Measurements from ENCODE around the gene FBN2. TPM values are rescaled to one million over a fixed set of nuclear protein-coding genes. Genes with fewer than 3 reads are reported as not detected.

The FBN2 gene
- total and polyA plus RNA-seq, 2 experiments from 2014 or later = 41.0 to 143 TPM

DNA sequence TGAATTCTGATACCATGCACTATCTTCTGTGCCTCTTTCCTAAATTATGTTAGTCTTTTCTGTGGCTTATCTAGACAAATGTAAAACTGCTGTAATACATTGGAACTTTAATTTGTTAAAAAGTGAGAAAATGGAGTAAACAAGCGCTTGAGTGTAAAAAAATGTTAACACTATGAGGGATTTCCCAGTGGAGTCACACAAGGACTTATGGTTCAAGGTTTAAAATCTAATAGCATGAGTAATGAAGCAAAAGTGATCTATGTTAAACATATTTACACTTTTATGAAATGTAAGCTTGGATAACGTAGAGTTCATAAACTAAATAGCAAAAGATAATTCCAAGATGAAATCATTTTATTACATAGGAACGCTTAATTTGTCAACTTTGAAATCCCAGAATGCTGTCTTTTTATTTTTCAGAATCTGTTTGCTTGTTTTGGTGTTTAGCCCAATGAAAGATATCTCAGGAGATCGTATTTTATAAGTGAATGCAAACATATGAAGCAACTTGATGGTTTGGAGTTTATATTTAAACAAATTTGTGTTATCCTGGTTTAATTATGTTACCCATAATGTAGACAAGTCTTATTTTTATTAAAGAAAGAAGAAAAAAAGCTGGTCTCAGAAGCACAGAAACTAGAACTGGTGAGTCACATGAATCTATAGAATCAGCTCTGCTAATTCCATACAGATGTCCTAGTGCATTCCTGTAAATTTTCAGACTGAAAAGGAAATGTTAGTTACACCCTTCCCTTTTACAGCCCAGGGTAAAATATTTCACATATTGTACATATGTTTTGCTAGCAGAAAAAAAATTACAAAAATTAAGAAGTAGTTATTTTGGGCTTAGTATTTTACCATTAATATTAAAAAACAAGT lies 34.2 kb upstream of the FBN2 start:
- H3K27me3 ChIP-seq = no peaks in the 10 kb centered on the region
- no peaks in the 10 kb centered on the region for H3K4me1 ChIP-seq (ENCODE audit: insufficient read depth)
- 69% methylated on average over 4 of the region's 4 CpGs for WGBS (ENCODE audit: low lambda C conversion rate, missing lambda C conversion rate)
- no peaks in the 10 kb centered on the region for H3K79me2 ChIP-seq
- H3K4me3 ChIP-seq = no peak overlapping the region
- H3K36me3 ChIP-seq (replicated peaks; ENCODE audit: insufficient read depth, low read depth) = no peaks in the 10 kb centered on the region
- no peak overlapping the region for H2AFZ ChIP-seq
- no peak overlapping the region for H3K27ac ChIP-seq
- DNase-seq (ENCODE audit: low spot score) = no peak
- no peaks in the 10 kb centered on the region for H3K9me3 ChIP-seq (ENCODE audit: low read depth)
- no peak overlapping the region for H3K4me2 ChIP-seq
- H3K9me2 ChIP-seq (replicated peaks; ENCODE audit: insufficient read depth) = no peaks in the 10 kb centered on the region
- TF ChIP-seq EZH2 (IDR thresholded peaks at IDR 0.05; ENCODE audit: borderline replicate concordance) (no peak), EZH2phosphoT487 (IDR thresholded peaks at IDR 0.05; ENCODE audit: low read depth, severe bottlenecking, unreplicated experiment) (no peak)
- TF ChIP-seq, protein P1, sequence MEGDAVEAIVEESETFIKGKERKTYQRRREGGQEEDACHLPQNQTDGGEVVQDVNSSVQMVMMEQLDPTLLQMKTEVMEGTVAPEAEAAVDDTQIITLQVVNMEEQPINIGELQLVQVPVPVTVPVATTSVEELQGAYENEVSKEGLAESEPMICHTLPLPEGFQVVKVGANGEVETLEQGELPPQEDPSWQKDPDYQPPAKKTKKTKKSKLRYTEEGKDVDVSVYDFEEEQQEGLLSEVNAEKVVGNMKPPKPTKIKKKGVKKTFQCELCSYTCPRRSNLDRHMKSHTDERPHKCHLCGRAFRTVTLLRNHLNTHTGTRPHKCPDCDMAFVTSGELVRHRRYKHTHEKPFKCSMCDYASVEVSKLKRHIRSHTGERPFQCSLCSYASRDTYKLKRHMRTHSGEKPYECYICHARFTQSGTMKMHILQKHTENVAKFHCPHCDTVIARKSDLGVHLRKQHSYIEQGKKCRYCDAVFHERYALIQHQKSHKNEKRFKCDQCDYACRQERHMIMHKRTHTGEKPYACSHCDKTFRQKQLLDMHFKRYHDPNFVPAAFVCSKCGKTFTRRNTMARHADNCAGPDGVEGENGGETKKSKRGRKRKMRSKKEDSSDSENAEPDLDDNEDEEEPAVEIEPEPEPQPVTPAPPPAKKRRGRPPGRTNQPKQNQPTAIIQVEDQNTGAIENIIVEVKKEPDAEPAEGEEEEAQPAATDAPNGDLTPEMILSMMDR (IDR thresholded peaks at IDR 0.05; ENCODE audit: poor library complexity) = no peak
- H4K20me1 ChIP-seq (ENCODE audit: insufficient read depth, poor library complexity, severe bottlenecking) = no peaks in the 10 kb centered on the region

DNA sequence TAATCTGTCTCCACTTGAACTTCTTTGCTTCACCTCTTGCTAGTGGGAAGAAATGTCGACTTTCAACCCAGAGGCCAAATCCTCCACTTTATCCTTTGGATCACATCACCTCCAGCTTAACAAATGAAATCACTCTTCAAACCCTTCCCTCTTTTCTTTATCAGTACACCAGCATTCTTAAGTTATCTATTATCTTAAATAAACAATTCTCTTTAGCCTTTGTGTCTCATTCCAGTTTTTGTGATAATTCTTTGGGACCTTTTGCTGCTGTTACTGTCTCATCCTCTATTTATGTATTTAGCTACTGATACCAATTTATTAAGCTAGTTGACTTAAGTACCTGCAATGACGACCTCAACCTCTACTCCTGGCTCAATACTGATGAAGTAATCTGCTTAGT lies 28.1 kb upstream of the FBN2 start:
- no peak for DNase-seq (ENCODE audit: low spot score)
- Histone ChIP-seq H2AFZ (no peak overlapping the region), H3K27ac (peak overlapping the region; percentile 71), H3K9me3 (ENCODE audit: low read depth) (no peaks in the 10 kb centered on the region), H3K9me2 (replicated peaks; ENCODE audit: insufficient read depth) (no peaks in the 10 kb centered on the region), H3K4me1 (ENCODE audit: insufficient read depth) (peaks cover 4% of the 10 kb centered on the region), H3K79me2 (no peaks in the 10 kb centered on the region), H3K36me3 (replicated peaks; ENCODE audit: insufficient read depth, low read depth) (no peaks in the 10 kb centered on the region), H3K4me3 (no peak overlapping the region), H3K27me3 (no peaks in the 10 kb centered on the region), H3K4me2 (peak overlapping the region; percentile 46), H4K20me1 (ENCODE audit: insufficient read depth, poor library complexity, severe bottlenecking) (no peaks in the 10 kb centered on the region)
- TF ChIP-seq, protein P1 (IDR thresholded peaks at IDR 0.05; ENCODE audit: poor library complexity) = no peak
- TF ChIP-seq EZH2 (IDR thresholded peaks at IDR 0.05; ENCODE audit: borderline replicate concordance) = no peak
- no peak for TF ChIP-seq EZH2phosphoT487 (IDR thresholded peaks at IDR 0.05; ENCODE audit: low read depth, severe bottlenecking, unreplicated experiment)
- 29% methylated on average over 2 of the region's 2 CpGs for whole genome bisulfite sequencing (ENCODE audit: low lambda C conversion rate, missing lambda C conversion rate)

DNA sequence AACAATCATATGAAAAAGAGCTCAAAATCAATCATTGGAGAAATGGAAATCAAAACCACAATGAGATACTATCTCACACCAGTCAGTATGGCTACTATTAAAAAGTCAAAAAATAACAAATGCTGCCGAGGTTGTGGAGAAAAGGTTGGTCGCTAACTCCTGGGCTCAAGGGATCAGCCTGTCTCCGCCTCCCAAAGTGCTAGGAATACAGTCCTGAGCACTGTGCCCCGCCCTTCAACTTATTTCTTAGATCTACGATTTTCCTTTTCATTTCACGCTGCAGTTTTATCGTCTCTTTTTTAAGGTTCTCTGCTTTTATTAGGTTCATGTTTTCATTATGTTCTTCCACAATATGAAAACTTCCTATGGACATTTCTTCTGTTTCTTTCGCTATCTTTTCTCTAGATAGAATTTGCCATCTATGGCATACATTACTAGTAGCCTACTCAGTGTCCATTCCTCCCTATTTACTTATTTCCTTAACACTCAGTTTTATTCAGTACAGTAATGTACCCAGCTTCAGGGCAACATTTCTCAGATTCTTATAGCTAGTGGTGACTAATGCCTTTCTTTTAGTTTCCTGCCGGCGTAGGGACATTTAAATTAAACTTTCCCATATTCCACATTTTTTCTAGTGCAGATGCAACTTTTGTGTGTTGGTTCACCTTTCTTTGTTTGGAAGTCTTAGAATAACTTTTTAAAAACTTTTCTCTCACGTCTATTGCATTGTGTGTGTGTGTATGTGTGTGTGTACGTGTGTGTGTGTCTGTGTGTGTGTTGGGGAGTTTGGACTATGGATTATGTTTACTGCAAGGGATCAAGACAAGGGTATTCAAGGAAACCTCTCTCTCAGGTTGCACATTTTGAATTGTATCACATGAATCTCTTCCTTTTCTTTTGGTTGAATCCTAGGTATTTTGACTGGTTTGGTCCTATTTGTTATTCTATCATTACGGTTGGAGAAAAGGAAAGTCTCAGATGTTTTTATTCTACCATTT lies 21.6 kb upstream of the FBN2 start:
- Histone ChIP-seq H3K9me2 (replicated peaks; ENCODE audit: insufficient read depth) (no peaks in the 10 kb centered on the region), H3K36me3 (replicated peaks; ENCODE audit: insufficient read depth, low read depth) (no peaks in the 10 kb centered on the region), H3K79me2 (no peaks in the 10 kb centered on the region), H3K4me1 (ENCODE audit: insufficient read depth) (no peaks in the 10 kb centered on the region), H3K27ac (no peak overlapping the region), H4K20me1 (ENCODE audit: insufficient read depth, poor library complexity, severe bottlenecking) (no peaks in the 10 kb centered on the region), H3K27me3 (no peaks in the 10 kb centered on the region), H3K4me2 (no peak overlapping the region), H3K9me3 (ENCODE audit: low read depth) (no peaks in the 10 kb centered on the region), H3K4me3 (no peak overlapping the region), H2AFZ (no peak overlapping the region)
- TF ChIP-seq EZH2phosphoT487 (IDR thresholded peaks at IDR 0.05; ENCODE audit: low read depth, severe bottlenecking, unreplicated experiment) (no peak), EZH2 (IDR thresholded peaks at IDR 0.05; ENCODE audit: borderline replicate concordance) (no peak)
- TF ChIP-seq, protein P1 (IDR thresholded peaks at IDR 0.05; ENCODE audit: poor library complexity) = no peak
- WGBS (ENCODE audit: low lambda C conversion rate, missing lambda C conversion rate) = 88% methylated on average over 13 of the region's 13 CpGs
- DNase-seq (ENCODE audit: low spot score) = no peak
